Heart right ventricle (tissue), 16 donors: Measurements from ENCODE around the gene RASD1. TPM values are rescaled to one million over a fixed set of nuclear protein-coding genes. Genes with fewer than 3 reads are reported as not detected.

Source experiments
- ATAC-seq, 8 donors: fragments of 200-7000 bp; cut with Tn5 transposase; one replicate each; pipeline ENCODE4 v1.9.1; 2020; ENCODE audit warnings: mild to moderate bottlenecking in 8 of 8, moderate library complexity in 8 of 8, moderate number of reproducible peaks in 1 of 8
- DNase-seq, 2 donors: peaks; one replicate each; pipeline ENCODE4 v3.0.0-alpha.2; 2020
- H3K27ac ChIP-seq, 10 donors: fragments of 200-600 bp; sonication (generic) in 2 of 10; one replicate each; pipeline versions ENCODE4 v1.5.0 to v1.8.0; 2020 to 2022; ENCODE audit warnings: mild to moderate bottlenecking in 3 of 10
- H3K27me3 ChIP-seq, 7 donors: fragments of 200-600 bp; one replicate each; pipeline ENCODE4 v1.8.0; 2021 to 2022; ENCODE audit warnings: mild to moderate bottlenecking in 2 of 7
- H3K36me3 ChIP-seq, 9 donors: fragments of 200-600 bp; sonication (generic) in 1 of 9; one replicate each; pipeline versions ENCODE4 v1.5.0 to v1.8.0; 2020 to 2022; ENCODE audit warnings: mild to moderate bottlenecking in 2 of 9
- H3K4me1 ChIP-seq, 9 donors: fragments of 200-600 bp; sonication (generic) in 1 of 9; one replicate each; pipeline versions ENCODE4 v1.5.0 to v1.8.0; 2020 to 2022; ENCODE audit warnings: mild to moderate bottlenecking in 4 of 9
- H3K4me3 ChIP-seq, 10 donors: fragments of 200-600 bp; sonication (generic) in 2 of 10; one replicate each; pipeline versions ENCODE4 v1.5.0 to v1.8.0; 2020 to 2022; ENCODE audit warnings: mild to moderate bottlenecking in 7 of 10, moderate library complexity in 2 of 10
- H3K9me3 ChIP-seq, 11 donors: fragments of 200-600 bp in 10 of 11; sonication (generic) in 2 of 11; one replicate each; pipeline versions ENCODE4 v1.5.0 to v1.8.0; 2013 to 2022; ENCODE audit warnings: mild to moderate bottlenecking in 2 of 11, control low read depth in 1 of 11, moderate library complexity in 1 of 11
- CTCF ChIP-seq, 9 donors: fragments of 200-600 bp; sonication (generic) in 2 of 9; IDR thresholded peaks; one replicate each; pipeline versions ENCODE4 v1.5.0 to v1.8.0; 2021 to 2022; ENCODE audit warnings: antibody characterized with exemption in 9 of 9, mild to moderate bottlenecking in 5 of 9, moderate library complexity in 1 of 9
- WGBS, 2 donors: extraction: QIAGEN DNeasy Blood & Tissue Kit; methylation state at CpG; one replicate each; pipeline ENCODE4 v1.1.7; 2013; ENCODE audit warnings: inconsistent platforms in 1 of 2; 5-methylcytosine and 5-hydroxymethylcytosine counted together
- intact Hi-C, 10 donors: fragments of 100-400 bp; cut with DNase I; formaldehyde crosslinking; loops; one replicate each; pipeline versions ENCODE4 v1.11.1 to v1.14.2; 2022
- polyA plus RNA-seq, 2 donors: library from polyadenylated mRNA; stranded (reverse); fragments of 200-250 nt; gene quantifications; one replicate each; pipeline ENCODE4 v1.2.3, GENCODE V29; 2013
- total RNA-seq, 10 donors: library from RNA; stranded (reverse); fragmentation: NEBNext Ultra II Directional in 3 of 10; extraction: Animal tissue kit (Norgen Biotek cat#: 25700) in 3 of 10; gene quantifications; one replicate each; pipeline versions ENCODE4 v1.2.1 to v1.2.4, GENCODE V29; 2021 to 2023
- donor health status: Arrhythmogenic right ventricular cardiomyopathy.
- donor health status: ischemic (EF 13 %, LVEDD 7.1; RV severe dilation, severe dysfunction).
- donor health status: healthy with polysubstance abuse.
- donor health status: DM: no; HTN: yes; CAD: no.
- donor health status: DM: no; HTN: no; CAD: no.
- donor health status: ischemic (EF 25% LVEDD 6.9; RV normal size, moderate dysfunction).
- donor health status: ischemic (EF 25% LVEDD 5.7; RV mildly dilated, moderate dysfunction).
- donor health status: healthy.
- donor health status: DM: yes; HTN: yes; CAD: no.
- donor health status: Ischemic cardiomyopathy.
- donor health status: ischemic (EF 35%, LVEDD 5.7; RV mildly dilated, moderate dysfunction).
- donor health status: nonischemic (EF 11% LVEDD 7.7; RV severe dilation, severe dysfunction).
- donor health status: DM: yes; HTN: yes; CAD: no.
- donor health status: PGD.
- donor health status: ischemic (EF 29% LVEDD 5.4; RV normal size, mild dysfunction).
- donor health status: nonischemic (EF 23%, LVEDD 6.1; RV moderate dilation, normal function).

The RASD1 gene
- total and polyA plus RNA-seq, 12 donors = 2.2 to 85.8 (median 11.5) TPM

GRCh38 chr17:17469996-17470395 is 26.2 kb downstream of the RASD1 start:
- Histone ChIP-seq H3K4me3 (no peak overlapping the region), H3K9me3 (no peaks in the 10 kb centered on the region), H3K27ac (no peak overlapping the region), H3K36me3 (no peaks in the 10 kb centered on the region), H3K4me1 (peaks cover 0 to 4% (median 0%) of the 10 kb centered on the region in 9 donors), H3K27me3 (peaks cover 0 to 10% (median 0%) of the 10 kb centered on the region in 7 donors)
- intact Hi-C loops = no loop called here
- no peak for TF ChIP-seq CTCF (IDR thresholded peaks at IDR 0.05)
- DNase-seq (no peak), ATAC-seq (no peak)
- 91 to 93% methylated on average over 3 of the region's 3 CpGs for WGBS, 2 donors

- TF ChIP-seq CTCF (IDR thresholded peaks at IDR 0.05) = no peak
- peaks cover 0 to 4% (median 0%) of the 10 kb centered on the region in 9 donors for H3K4me1 ChIP-seq
- H3K27ac ChIP-seq = no peak overlapping the region
- H3K27me3 ChIP-seq = peaks cover 0 to 10% (median 0%) of the 10 kb centered on the region in 7 donors
- H3K4me3 ChIP-seq = no peak overlapping the region
- H3K36me3 ChIP-seq = no peaks in the 10 kb centered on the region
- ATAC-seq (no peak), DNase-seq (no peak)
- intact Hi-C loops = no loop called here
- 95 to 98% methylated on average over 4 of the region's 4 CpGs for WGBS, 2 donors
- H3K9me3 ChIP-seq = no peaks in the 10 kb centered on the region
These were observed 26.8 kb downstream of the RASD1 start for GRCh38 chr17:17469358-17469757.

- Histone ChIP-seq H3K9me3 (no peaks in the 10 kb centered on the region), H3K36me3 (no peaks in the 10 kb centered on the region), H3K27ac (no peak overlapping the region), H3K4me1 (peaks cover 0 to 4% (median 0%) of the 10 kb centered on the region in 9 donors), H3K4me3 (no peak overlapping the region), H3K27me3 (peaks cover 0 to 10% (median 0%) of the 10 kb centered on the region in 7 donors)
- DNase-seq = peak in 1 of 2 donors; percentile 26
- TF ChIP-seq CTCF (IDR thresholded peaks at IDR 0.05) = no peak
- WGBS, 2 donors = 55 to 56% methylated on average over 5 of the region's 5 CpGs
- intact Hi-C loops = no loop called here
- peak in 7 of 8 donors; percentile 57 to 86 (median 69) for ATAC-seq
These were observed 27.8 kb downstream of the RASD1 start for GRCh38 chr17:17468217-17469010.

GRCh38 chr17:17467720-17468119 is 28.5 kb downstream of the RASD1 start:
- H3K27ac ChIP-seq = no peak overlapping the region
- no peaks in the 10 kb centered on the region for H3K9me3 ChIP-seq
- H3K4me3 ChIP-seq = no peak overlapping the region
- ATAC-seq (peak in 3 of 8 donors; percentile 16 to 52 (median 46)), DNase-seq (no peak)
- peaks cover 0 to 10% (median 0%) of the 10 kb centered on the region in 7 donors for H3K27me3 ChIP-seq
- WGBS, 2 donors = 45 to 58% methylated on average over 5 of the region's 5 CpGs
- no peak for TF ChIP-seq CTCF (IDR thresholded peaks at IDR 0.05)
- intact Hi-C loops = no loop called here
- no peaks in the 10 kb centered on the region for H3K36me3 ChIP-seq
- peaks cover 0 to 4% (median 0%) of the 10 kb centered on the region in 9 donors for H3K4me1 ChIP-seq
